HCT116 (cell line): Measurements from ENCODE around the gene FMN1. TPM values are rescaled to one million over a fixed set of nuclear protein-coding genes. Genes with fewer than 3 reads are reported as not detected.

ENCODE experiments used
- ATAC-seq: fragments of 200-7000 bp; cut with Tn5 transposase; 2 replicates; pipeline ENCODE4 v1.9.1; 2020; ENCODE audit warnings: mild to moderate bottlenecking, moderate library complexity
- BruUV-seq: library from RNA; stranded (reverse); fragments of 400-500 nt; replicated peaks from 2 replicates; lab custom pipeline; 2021; lab: Mats Ljungman, UMichigan
- CTCF ChIA-PET: fragments of 300-600 bp; sonication (Branson Sonifier 250); formaldehyde crosslinking; loops from one replicate; lab custom pipeline; 2021; ENCODE audit warnings: antibody characterized with exemption; lab: Charles Lee
- POLR2A ChIA-PET: fragments of 300-600, 350-600 bp; sonication (Branson Sonifier 250); formaldehyde crosslinking; loops from one replicate; lab custom pipeline; 2021; ENCODE audit warnings: antibody characterized with exemption; lab: Charles Lee
- RAD21 ChIA-PET, 2 experiments: fragments of 300-600 bp; sonication (Branson Sonifier 250); formaldehyde crosslinking; loops; one replicate each; lab custom pipeline; 2023; ENCODE audit warnings: low total read pairs in 2 of 2; ENCODE audit not compliant: uncharacterized antibody in 2 of 2, unreplicated experiment in 2 of 2, low non-redundant PET in 1 of 2; lab: Charles Lee
- DNase-seq: peaks from one replicate; pipeline ENCODE4 v3.0.0-alpha.2; 2010; ENCODE audit warnings: low read depth, low spot score
- H2AFZ ChIP-seq: fragments of 200-600 bp; shearing (Covaris generic), sonication (generic); 2 replicates; pipeline ENCODE4 v1.6.1; 2017; ENCODE audit warnings: low read depth, mixed run types, mixed read lengths, antibody characterized with exemption, low read length; ENCODE audit not compliant: poor library complexity, severe bottlenecking
- H3K27ac ChIP-seq: 2 replicates; pipeline ENCODE4 v1.5.1; 2012; ENCODE audit warnings: low read depth, low read length
- H3K27me3 ChIP-seq: fragments of 200-600 bp; sonication (generic); 2 replicates; pipeline ENCODE4 v1.6.1; 2016; ENCODE audit warnings: mixed run types, low read length, mixed read lengths; ENCODE audit not compliant: insufficient read depth
- H3K36me3 ChIP-seq, 2 experiments: fragments of 200-500 bp in 1 of 2; fragments of 200-600 bp in 1 of 2; sonication (Bioruptor generic) in 1 of 2; sonication (generic) in 1 of 2; 2 replicates each; pipeline versions ENCODE4 v1.5.1 to v1.6.1; 2014 to 2016; ENCODE audit warnings: low read length in 2 of 2, inconsistent platforms in 1 of 2, mixed read lengths in 1 of 2, mixed run types in 1 of 2; ENCODE audit not compliant: insufficient read depth in 2 of 2, control insufficient read depth in 1 of 2
- H3K4me1 ChIP-seq, 2 experiments: fragments of 200-600 bp in 1 of 2; sonication (generic) in 1 of 2; 2 replicates each; pipeline versions ENCODE4 v1.5.1 to v1.6.1; 2012 to 2017; ENCODE audit warnings: low read length in 2 of 2, inconsistent platforms in 1 of 2, mild to moderate bottlenecking in 1 of 2, mixed read lengths in 1 of 2, mixed run types in 1 of 2, moderate library complexity in 1 of 2; ENCODE audit not compliant: insufficient read depth in 2 of 2, control insufficient read depth in 1 of 2
- H3K4me2 ChIP-seq: fragments of 200-600 bp; sonication (generic); 2 replicates; pipeline ENCODE4 v1.6.1; 2017; ENCODE audit warnings: mixed run types, low read length, mixed read lengths
- H3K4me3 ChIP-seq, 2 experiments: fragments of 200-600 bp in 1 of 2; sonication (generic) in 1 of 2; replicated peaks in 1 of 2; 2 replicates each; pipeline ENCODE4 v1.5.1; 2011 to 2016; ENCODE audit warnings: low read length in 2 of 2, control low read depth in 1 of 2, low read depth in 1 of 2, mild to moderate bottlenecking in 1 of 2, mixed read lengths in 1 of 2, mixed run types in 1 of 2
- H3K79me2 ChIP-seq: fragments of 200-600 bp; sonication (generic); 2 replicates; pipeline ENCODE4 v1.6.1; 2017; ENCODE audit warnings: mild to moderate bottlenecking, mixed run types, low read length, moderate library complexity, mixed read lengths; ENCODE audit not compliant: insufficient read depth
- H3K9ac ChIP-seq: fragments of 200-600 bp; sonication (generic); 2 replicates; pipeline ENCODE4 v1.6.1; 2016; ENCODE audit warnings: low read length, mixed read lengths
- H3K9me2 ChIP-seq: fragments of 200-600 bp; sonication (generic), shearing (Covaris generic); 2 replicates; pipeline ENCODE4 v1.6.1; 2017; ENCODE audit warnings: mixed run types, mild to moderate bottlenecking, moderate library complexity; ENCODE audit not compliant: insufficient read depth
- H3K9me3 ChIP-seq, 2 experiments: fragments of 200-500 bp in 1 of 2; fragments of 200-600 bp in 1 of 2; sonication (Bioruptor generic) in 1 of 2; sonication (generic) in 1 of 2; 2 replicates each; pipeline ENCODE4 v1.6.1; 2014 to 2017; ENCODE audit warnings: low read length in 2 of 2, mixed read lengths in 2 of 2, inconsistent platforms in 1 of 2, low read depth in 1 of 2, mild to moderate bottlenecking in 1 of 2, mixed run types in 1 of 2, moderate library complexity in 1 of 2; ENCODE audit not compliant: control insufficient read depth in 1 of 2, insufficient read depth in 1 of 2
- H4K20me1 ChIP-seq: fragments of 200-600 bp; sonication (generic), shearing (Covaris generic); 2 replicates; pipeline ENCODE4 v1.6.1; 2017; ENCODE audit warnings: mixed run types, mild to moderate bottlenecking, moderate library complexity; ENCODE audit not compliant: insufficient read depth
- ATF3 ChIP-seq: IDR thresholded peaks from 2 replicates; pipeline ENCODE4 v1.6.1; 2012
- CBX3 ChIP-seq: IDR thresholded peaks from 2 replicates; pipeline ENCODE4 v1.6.1; 2012; ENCODE audit warnings: low read depth
- CTCF ChIP-seq, 3 experiments: fragments of 200-600 bp in 1 of 3; sonication (generic) in 1 of 3; IDR thresholded peaks in 2 of 3; conservative IDR thresholded peaks in 1 of 3; 2 replicates each; pipeline ENCODE4 v1.5.1; 2012 to 2017; ENCODE audit warnings: low read depth in 2 of 3, low read length in 2 of 3, antibody characterized with exemption in 1 of 3, borderline replicate concordance in 1 of 3, control low read depth in 1 of 3, mild to moderate bottlenecking in 1 of 3, mixed read lengths in 1 of 3, mixed run types in 1 of 3, moderate library complexity in 1 of 3; ENCODE audit not compliant: insufficient read depth in 1 of 3
- EGR1 ChIP-seq: IDR thresholded peaks from 2 replicates; pipeline ENCODE4 v1.6.1; 2012; ENCODE audit warnings: low read depth
- ELF1 ChIP-seq: IDR thresholded peaks from 2 replicates; pipeline ENCODE4 v1.6.1; 2012; ENCODE audit warnings: low read depth, borderline replicate concordance
- EZH2 ChIP-seq: fragments of 200-600 bp; sonication (generic); IDR thresholded peaks from 2 replicates; pipeline ENCODE4 v1.6.1; 2017; ENCODE audit warnings: antibody characterized with exemption, mixed run types
- EZH2phosphoT487 ChIP-seq: fragments of 200-600 bp; IDR thresholded peaks from 2 replicates; pipeline ENCODE4 v1.6.1; 2018; ENCODE audit warnings: antibody characterized with exemption, borderline replicate concordance
- MAX ChIP-seq: IDR thresholded peaks from 2 replicates; pipeline ENCODE4 v1.6.1; 2012
- POLR2AphosphoS5 ChIP-seq: IDR thresholded peaks from 2 replicates; pipeline ENCODE4 v1.6.1; 2011; ENCODE audit warnings: mild to moderate bottlenecking, low read depth, low read length, moderate library complexity
- REST ChIP-seq: IDR thresholded peaks from 2 replicates; pipeline ENCODE4 v1.6.1; 2012; ENCODE audit warnings: low read depth
- SIN3A ChIP-seq: IDR thresholded peaks from 2 replicates; pipeline ENCODE4 v1.6.1; 2012; ENCODE audit warnings: low read depth
- SP1 ChIP-seq: IDR thresholded peaks from 2 replicates; pipeline ENCODE4 v1.6.1; 2012; ENCODE audit warnings: low read depth
- TCF7L2 ChIP-seq: IDR thresholded peaks from 2 replicates; pipeline ENCODE4 v1.7.0; 2011; ENCODE audit warnings: borderline replicate concordance, inconsistent platforms; ENCODE audit not compliant: insufficient read depth, insufficient read length; ENCODE audit errors: extremely low read depth
- YY1 ChIP-seq: IDR thresholded peaks from 2 replicates; pipeline ENCODE4 v1.6.1; 2011; ENCODE audit warnings: low read length, low read depth, moderate library complexity, mild to moderate bottlenecking; ENCODE audit not compliant: insufficient replicate concordance; ENCODE audit errors: extremely low read depth
- ZBTB33 ChIP-seq: IDR thresholded peaks from 2 replicates; pipeline ENCODE4 v1.6.1; 2011; ENCODE audit warnings: mild to moderate bottlenecking, low read length, moderate library complexity; ENCODE audit not compliant: insufficient replicate concordance; ENCODE audit errors: extremely low read depth
- ZNF274 ChIP-seq: fragments of 200-500 bp; sonication (Bioruptor generic); IDR thresholded peaks from 2 replicates; pipeline ENCODE4 v1.6.1; 2014; ENCODE audit warnings: mild to moderate bottlenecking, low read depth, low read length, inconsistent platforms
- intact Hi-C: fragments of 100-400 bp; cut with micrococcal nuclease; formaldehyde crosslinking; loops from 2 replicates; pipeline ENCODE4 v1.10.0; 2022
- total RNA-seq: library from RNA; stranded (reverse); gene quantifications from one replicate; pipeline ENCODE4 v1.2.1, GENCODE V29; 2021; ENCODE audit not compliant: unreplicated experiment

FMN1 gene
- total RNA-seq, 1 experiment from 2014 or later, result 0.39 TPM

GRCh38 chr15:32880642-32881041 is 313.9 kb downstream of the FMN1 start:
- ATAC-seq, result no peak

More at GRCh38 chr15:32880642-32881041, 313.9 kb downstream of the FMN1 start:
- Histone ChIP-seq H3K9ac (no peak overlapping the region), H2AFZ (no peak overlapping the region), H3K4me3 (no peak overlapping the region), H3K27me3 (no peaks in the 10 kb centered on the region), H4K20me1 (no peaks in the 10 kb centered on the region), H3K9me2 (no peaks in the 10 kb centered on the region), H3K9me3 (no peaks in the 10 kb centered on the region), H3K79me2 (no peaks in the 10 kb centered on the region), H3K4me2 (no peak overlapping the region), H3K36me3 (no peaks in the 10 kb centered on the region), H3K4me1 (peaks cover 3 to 28% of the 10 kb centered on the region in 2 experiments; a peak in 2 of 4 replicates), H3K27ac (no peak overlapping the region)
- ChIA-PET RAD21 (no interaction called here), CTCF (interaction anchor here (1.0 kb wide), 1 partner anchor 36 kb away, joined by 3 read pairs; no protein-coding TSS in a partner anchor), POLR2A (no interaction called here)
- BruUV-seq, result no TSS peak
- intact Hi-C loops, result no loop called here
- no peak for TF ChIP-seq SIN3A
- no peak for TF ChIP-seq ZBTB33
- no peak for TF ChIP-seq CBX3
- TF ChIP-seq ATF3, result no peak
- no peak for TF ChIP-seq POLR2AphosphoS5
- no peak for TF ChIP-seq TCF7L2
- TF ChIP-seq EGR1, result no peak
- no peak for TF ChIP-seq MAX
- TF ChIP-seq CTCF (IDR thresholded peaks at IDR 0.05 in 2 of 3, conservative IDR thresholded peaks at IDR 0.05 in 1 of 3; ENCODE audit: borderline replicate concordance in 1 of 3, insufficient read depth in 1 of 3, low read depth in 2 of 3, low read length in 2 of 3), result no peak
- TF ChIP-seq REST, result no peak
- no peak for TF ChIP-seq SP1
- TF ChIP-seq EZH2phosphoT487, result no peak
- TF ChIP-seq ELF1, result no peak
- TF ChIP-seq ZNF274, result no peak
- no peak for TF ChIP-seq EZH2
- TF ChIP-seq YY1, result no peak
- no peak for DNase-seq
